ENCODE results near the gene DLGAP1.
"Not testable (repeated sequence)": the region's sequence is repeated elsewhere in the genome, so short reads cannot be mapped to it uniquely, and the experiment has no call there.

DLGAP1 gene

DNA sequence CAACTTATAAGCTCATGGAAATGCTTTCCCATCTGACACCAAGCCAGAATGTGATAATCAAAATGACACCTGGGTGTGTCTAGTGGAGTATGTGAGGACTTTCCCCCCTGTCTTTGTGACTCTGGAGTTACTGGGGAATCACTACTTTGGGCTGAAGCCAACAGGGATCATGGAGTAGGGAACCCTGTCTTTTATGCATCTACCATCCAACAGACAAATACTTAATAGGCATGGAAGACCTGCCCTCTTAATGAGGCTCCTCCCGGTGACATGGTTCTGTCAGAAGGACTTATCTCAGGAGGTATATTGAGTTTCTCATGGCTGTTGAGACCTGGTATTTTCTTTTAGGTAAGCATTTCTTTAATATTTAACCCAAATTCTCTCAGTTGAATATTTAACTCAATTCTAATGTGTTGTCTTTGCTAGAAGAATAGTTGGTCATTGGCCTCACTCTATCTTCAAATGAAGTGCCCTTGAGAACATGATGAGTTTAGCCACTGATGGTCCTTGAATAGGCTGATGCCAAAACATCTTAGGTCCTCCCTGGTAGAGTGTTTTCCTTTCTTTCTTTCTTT is 963.0 kb downstream of the DLGAP1 start:
- DNase-seq (ENCODE audit: low spot score), result no peak

DNA sequence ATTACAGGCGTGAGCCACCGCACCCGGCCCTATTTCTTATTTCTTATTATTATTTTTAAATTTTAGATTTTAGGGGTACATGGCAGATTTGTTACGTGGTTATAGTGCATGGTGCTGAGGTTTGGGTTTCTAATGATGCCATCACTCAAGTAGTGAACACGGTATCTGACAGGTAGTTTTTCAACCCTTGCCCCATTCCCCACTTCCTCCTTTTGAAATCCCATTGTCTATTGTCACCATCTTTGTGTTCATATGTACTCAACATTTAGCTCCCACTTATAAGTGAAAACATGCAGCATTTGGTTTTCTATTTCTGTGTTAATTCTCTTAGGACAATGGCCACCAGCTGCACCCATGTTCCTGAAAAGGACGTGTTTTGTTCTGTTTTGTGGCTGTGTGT is 965.6 kb downstream of the DLGAP1 start:
- no peak for DNase-seq (ENCODE audit: low spot score)

DNA sequence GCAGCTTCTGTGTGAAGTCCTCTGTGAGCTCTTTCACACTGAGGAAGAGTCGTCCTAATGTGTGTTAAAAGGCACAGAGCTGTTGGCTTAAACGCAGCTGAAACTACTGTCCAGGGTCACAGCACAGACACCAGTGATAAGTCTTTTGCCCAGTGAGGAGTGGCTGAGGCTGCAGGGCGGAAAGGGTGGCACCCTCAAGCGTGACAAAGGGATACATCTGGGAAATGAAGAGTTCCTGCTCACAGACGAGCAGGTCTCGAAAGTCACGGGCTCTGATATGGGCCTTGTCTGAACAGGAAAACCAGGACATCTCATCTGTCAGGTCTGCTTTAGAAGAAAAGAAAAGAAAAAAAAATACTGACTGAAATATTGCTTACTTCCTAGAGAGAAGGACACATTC is 968.6 kb downstream of the DLGAP1 start:
- no peak for DNase-seq (ENCODE audit: low spot score)

DNA sequence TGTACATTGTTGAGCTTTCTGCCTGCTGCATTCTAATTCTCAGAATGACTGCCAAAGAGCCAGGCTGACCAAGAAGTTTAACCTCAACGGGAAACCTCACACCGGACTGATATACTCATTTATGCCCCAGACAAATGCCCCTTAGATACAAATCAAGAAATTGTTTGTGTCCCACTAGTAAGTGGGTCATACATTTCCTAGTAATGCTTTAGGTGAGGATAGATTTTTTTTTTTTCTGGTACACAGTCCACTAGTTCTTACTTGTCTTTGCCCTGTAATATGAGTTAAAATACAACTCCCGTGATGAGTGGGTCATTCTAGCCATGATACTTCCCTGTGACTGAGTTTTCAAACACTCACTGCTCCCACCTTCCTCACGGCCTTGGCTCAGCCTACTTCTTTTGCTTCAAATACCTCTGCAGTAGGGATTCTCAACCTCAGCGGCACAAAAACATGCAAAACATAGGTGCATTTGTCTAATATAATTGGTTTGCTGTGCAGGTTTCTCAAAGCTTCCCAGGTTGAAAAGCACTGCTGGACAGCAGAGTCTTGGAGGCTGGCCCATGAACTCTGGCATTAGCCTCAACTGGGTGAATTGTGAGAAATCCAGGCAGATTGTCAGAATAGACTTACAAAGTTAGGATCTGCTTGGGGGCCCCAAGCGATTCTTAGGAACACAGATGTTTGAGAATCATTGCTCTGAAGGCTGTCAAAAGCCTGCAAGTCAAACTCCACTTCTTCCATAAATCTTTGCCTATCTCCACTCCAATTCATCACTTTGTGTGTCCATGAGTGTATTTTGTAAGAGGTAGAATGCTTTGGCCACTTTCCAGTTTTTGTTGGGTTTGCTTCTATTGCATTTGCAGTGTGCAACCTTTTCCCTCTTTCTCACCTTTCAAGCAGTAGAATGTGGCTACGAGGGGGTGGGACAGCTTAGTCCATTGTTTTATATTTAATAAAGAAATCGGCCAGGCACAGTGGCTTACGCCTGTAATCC is 969.7 kb downstream of the DLGAP1 start:
- DNase-seq (ENCODE audit: low spot score), result no peak

DNA sequence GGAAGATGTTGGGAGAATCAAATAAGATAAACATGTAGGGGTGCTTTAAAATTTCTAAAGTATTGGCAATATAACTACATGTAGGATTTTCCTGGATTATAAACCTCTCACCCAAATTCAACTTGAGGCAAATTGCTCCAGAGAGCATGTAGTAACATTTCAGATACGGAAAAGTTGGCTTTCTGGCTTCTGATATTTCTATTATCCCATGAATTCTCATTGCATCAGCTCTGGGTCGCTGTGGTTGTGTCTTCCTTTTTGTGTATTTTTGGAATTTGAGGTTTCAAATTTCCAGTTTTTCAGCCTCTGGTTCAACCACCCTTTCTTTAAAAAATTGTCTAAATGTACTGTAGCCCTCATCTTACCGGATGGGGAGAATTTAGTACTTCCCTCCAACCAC is 972.8 kb downstream of the DLGAP1 start:
- no peak for DNase-seq (ENCODE audit: low spot score)

DNA sequence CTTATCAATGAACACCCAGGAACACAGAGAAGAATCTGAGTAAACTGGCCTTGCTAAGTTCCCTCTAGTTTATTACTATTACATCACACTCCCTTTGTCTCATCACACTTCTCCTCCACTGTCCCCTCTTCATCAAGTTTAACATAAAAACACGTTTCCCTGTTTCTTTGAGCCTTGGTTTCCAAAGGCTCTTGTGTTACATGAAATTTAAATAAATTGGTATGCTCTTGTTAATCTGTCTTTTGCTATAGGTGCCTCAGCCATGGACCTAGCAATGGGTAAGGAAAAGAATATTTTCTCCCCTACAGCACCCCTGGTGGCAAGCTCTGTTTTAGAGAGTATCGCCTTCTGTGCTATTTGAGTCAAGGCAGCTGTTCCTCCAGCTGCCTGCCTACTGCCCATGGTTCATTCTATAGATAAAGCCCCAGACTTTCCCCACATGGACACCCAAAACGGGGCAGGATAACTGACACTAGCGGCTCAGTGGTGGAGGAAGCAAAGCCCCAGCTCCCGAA is 973.4 kb downstream of the DLGAP1 start:
- peak; percentile 75 for DNase-seq (ENCODE audit: low spot score)

DNA sequence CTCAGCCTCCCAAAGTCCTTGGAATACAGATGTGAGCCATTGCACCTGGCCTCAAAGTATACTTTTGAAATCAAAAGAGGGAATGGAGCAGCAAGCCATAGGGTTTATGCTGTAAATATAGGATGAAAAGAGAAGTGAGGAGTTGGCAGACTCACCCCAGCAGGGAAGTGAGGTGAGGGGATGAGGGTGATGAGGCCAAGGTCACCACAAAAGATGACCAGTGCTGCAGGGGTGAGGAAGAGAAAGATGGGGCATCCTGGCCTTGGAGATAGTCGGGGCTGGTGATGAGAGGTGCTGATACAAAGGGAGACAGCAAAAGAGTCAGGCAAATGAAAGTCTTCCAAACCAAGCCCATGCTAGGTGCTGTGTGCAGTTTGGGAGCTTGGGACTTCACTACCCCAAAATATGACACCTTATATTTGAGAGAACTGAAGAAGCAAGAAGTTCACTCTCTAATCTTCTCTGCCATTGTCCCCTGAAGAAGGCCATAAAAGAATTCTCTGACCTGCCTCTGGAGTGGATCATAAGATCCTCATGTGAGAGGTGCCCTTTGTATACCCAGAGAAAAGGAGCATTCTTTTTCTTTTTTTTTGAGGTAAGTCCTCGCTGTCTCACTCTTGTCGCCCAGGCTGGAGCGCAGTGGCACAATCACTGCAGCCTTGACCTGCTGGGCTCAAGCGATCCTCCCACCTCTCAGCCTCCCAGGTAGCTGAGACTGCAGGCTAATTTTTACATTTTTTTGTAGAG is 974.1 kb downstream of the DLGAP1 start:
- no peak for DNase-seq (ENCODE audit: low spot score)

DNA sequence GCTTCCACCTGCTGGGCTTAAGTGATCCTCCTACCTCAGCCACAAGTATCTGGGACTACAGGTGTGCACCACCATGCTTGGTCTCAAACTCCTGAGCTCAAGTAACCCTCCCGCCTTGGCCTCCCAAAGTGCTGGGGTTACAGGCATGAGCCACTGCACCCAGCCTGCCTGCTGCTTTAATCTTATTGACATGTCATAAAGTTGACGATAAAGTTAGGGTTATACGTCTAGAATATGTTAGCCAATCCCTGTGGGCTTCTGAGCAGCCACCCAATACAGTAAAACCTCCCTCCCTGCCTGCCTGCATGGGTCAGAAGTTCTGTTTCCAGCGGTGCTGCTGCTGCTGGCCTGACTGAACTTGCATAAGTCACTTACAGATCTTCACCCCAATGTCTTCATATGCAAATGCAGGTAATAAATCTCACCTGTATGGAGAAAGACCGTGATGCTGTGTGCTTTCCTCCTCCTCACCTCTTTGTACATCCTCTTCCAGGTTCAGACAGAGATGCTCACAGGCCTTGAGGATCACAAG is 975.1 kb downstream of the DLGAP1 start:
- DNase-seq (ENCODE audit: low spot score), result no peak

DNA sequence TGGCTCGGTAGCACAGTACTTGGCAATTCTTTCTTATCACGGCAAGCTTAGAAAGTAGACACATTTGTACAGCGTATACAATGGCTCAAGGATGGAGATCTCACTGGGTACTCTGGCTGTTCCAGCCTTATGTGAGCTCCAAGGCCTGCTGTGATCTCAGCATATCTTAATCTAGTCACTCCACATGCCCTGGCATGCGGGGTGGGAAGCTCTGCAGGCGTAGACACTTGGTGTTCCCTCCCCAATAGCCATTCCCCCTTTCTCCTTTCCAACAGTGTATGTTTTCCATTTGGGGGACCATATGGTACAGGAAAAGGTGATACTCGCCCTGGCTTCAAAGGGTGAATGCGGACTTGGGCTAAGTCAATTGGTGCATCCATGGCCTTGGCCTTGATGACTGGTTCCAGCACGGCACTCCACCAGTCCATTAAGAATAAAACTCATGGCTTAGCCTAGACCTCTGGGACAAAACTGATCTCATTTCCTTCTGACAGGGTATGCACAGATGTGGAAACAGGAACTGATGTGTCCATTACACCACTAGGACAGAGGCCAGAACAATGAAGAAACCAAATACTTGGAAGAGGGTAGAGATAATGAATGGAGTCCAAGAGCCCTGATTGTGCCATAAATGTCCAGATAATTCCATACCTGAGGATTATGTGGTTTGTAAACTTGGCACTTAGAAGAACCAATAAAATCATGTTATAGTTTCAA is 976.7 kb downstream of the DLGAP1 start:
- DNase-seq (ENCODE audit: low spot score), result no peak

DNA sequence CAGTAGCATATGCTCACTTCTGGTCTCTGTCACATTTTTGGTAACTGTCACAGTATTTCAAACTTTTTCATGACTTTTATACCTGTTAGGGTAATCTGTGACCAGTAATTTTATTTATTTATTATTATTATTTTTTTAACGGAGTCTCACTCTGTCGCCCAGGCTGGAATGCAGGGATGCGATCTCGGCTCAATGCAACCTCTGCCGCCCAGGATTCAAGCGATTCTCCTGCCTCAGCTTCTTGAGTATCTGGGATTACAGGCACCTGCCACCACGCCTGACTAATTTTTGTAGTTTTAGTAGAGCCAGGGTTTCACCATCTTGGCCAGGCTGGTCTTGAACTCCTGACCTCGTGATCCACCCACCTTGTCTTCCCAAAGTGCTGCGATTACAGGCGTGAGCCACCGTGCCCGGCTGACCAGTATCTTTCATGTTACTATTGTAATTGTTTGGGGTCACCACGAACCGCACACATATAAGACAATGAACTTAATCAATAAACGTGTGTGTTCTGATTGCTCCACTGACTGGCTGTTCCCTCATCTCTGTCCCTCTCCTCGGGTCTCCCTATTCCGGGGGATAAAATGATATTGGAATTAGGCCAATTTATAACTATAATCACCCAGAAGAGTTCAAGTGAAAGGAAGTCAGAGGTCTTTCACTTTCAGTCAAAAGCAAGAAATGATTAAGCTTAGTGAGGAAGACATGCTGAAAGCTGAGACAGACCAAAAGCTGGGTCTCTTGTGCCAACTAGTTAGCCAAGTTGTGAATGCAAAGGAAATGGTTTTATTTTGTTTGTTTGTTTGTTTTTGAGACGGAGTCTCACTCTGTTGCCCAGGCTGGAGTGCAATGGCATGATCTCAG is 982.2 kb downstream of the DLGAP1 start:
- DNase-seq (ENCODE audit: low spot score), result no peak

DNA sequence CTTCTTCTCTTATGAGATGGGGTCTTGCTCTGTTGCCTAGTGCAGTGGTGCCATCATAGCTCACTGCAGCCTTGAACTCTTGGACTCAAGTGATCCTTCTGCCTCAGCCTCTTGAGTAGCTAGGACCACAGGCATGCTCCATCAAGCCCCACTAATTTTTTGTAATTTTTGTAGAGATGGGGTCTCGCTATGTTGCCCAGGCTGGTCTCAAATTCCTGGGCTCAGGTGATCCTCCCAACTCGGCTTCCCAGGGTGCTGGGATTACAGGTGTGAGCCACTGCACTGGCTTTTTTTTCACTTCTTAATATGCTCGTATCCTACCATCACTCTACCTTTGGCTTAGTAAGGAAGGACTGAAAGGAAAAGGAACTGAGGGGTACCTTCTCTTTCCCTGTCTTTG is 983.0 kb downstream of the DLGAP1 start:
- not testable (repeated sequence) for DNase-seq (ENCODE audit: low spot score)

DNA sequence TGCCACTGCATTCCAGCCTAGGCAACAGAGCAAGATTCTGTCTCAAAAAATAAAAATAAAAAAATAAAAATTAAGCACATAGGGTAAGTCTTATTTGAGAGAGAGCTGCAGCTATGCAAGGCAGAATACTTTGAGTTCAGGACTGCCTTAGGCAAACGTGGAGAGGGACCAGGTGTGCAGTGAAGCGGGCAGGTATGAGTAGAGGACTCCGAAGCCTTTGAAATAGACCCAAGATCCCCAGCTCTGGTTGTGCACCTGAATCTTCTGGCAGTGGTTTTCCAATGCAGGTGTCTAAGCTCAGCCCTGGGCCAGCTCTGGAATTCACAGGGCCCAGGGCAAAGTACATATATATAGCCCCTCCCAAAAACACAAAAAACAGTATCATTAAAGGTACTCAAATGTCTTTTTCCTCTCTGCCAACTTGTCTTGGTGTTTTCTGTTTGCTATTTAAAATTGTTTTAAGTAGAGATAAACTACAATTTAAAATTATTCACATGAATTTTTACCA is 983.9 kb downstream of the DLGAP1 start:
- DNase-seq (ENCODE audit: low spot score), result no peak

DNA sequence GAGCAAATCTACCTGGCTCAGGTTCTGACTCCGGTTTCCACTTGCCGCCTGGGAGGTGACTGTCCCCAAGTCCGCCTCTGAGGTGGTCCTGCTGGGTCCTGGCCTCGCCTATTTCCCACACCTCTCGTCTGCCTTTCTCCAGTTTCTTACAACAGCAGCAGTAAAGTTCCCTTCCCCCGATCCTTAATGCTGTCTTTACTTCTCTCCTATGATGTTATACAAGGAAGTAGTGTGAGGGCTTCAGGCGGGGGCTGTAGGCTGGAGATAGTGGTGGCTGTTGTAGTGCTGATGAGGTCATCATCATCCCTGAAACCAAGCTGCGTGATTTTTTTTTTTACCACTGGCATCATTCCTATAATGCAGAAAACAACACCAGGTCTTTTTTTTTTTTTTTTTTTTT is 986.3 kb downstream of the DLGAP1 start:
- DNase-seq (ENCODE audit: low spot score), result no peak

DNA sequence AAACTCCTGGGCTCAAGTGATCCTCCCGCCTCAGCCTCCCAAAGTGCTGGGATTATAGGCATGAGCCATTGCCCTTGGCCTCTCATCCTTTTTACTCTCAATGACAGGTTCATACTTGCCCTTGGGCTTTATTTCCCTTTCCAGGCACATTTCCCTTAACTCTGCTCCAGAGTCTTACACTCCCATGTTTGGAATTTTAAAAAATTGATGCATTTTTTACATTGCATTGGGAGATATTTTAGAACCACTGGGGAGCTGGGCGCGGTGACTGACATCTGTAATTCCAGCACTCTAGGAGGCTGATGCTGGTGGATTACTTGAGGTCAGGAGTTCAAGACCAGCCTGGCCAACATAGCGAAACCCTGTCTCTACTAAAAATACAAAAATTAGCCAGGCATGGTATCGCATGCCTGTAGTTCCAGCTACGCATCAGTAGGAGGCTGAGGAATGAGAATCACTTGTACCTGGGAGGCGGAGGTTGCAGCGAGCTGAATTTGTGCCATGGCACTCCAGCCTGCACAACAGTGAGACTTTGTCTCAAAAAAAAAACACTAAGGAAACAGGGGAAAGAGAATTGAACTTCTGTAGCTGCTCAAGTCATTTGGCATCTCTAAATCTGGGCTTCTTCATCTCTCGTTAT is 986.9 kb downstream of the DLGAP1 start:
- no peak for DNase-seq (ENCODE audit: low spot score)

DNA sequence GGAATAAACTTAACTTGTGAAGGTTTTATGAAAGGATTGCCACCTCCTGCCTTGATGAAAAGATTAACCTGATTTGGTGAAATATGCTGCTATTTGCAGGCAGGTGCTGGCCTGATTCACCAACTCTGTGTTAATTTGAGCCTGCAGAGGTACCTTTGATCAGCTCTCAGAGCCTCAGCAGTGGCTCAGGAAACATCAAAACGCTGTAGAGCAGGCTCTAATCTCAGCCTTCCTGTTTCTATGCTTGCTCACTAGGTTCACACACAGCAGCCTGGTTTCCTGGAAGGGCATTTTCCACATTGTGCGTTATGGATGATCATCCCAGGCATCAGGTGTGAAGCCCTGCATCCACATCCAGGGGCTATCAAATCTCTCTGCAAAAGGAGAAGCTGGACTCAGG is 988.2 kb downstream of the DLGAP1 start:
- DNase-seq (ENCODE audit: low spot score), result no peak

DNA sequence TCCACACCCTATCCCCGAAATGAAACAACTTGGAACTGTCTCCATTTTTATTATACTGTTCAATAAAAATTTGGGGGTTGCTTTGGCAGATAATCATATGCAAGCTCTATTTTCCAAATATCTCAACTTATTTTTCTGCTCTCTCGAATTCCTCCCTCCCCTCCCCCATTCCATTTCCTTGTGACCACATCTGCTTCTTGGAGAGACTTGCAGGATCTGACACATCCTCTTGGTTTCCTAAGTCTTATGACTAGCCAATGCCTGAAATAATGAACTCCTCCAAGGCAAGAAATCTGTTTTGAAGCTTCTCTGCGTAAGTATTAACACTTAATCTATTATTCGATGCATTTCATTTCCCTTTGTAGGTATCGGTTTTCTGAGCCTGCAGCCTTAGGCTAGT is 989.1 kb downstream of the DLGAP1 start:
- DNase-seq (ENCODE audit: low spot score), result no peak

DNA sequence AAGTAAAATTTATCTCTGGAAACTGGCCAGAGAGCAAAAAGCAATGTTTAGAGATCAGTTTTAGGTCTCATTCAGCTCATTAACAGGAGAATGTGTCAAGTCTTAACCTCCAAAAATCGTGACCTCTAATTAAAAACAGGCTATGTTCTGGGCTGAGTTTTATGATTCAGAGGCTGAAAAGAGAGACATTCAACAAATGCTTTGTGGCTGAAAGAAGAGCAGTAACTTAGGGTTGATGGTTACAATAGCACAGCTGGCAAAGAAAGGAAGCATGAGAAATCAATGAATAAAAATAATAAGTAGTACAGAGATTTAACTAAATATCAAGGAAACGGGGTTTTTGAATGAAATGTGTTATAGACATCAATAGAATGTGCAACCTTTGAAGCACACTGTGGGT is 992.1 kb downstream of the DLGAP1 start:
- no peak for DNase-seq (ENCODE audit: low spot score)

DNA sequence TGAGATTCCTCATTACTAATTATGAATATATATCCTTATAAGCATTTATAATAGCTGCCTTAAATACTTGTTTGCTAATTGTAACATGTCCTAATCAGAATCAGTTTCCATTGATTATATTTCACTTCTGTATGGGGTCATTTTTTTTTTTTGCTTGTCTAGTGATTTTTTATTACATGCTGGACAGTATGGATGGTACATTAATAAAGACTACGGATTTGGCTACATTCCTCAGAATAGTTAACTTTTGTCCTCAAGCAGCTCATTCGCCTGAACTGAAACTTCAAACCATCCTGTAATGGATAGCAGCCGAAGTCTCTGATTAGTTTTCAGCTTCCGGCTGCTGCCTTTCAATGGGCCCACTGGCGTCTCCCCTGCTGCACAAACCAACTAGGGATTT is 993.4 kb downstream of the DLGAP1 start:
- no peak for DNase-seq (ENCODE audit: low spot score)

DNA sequence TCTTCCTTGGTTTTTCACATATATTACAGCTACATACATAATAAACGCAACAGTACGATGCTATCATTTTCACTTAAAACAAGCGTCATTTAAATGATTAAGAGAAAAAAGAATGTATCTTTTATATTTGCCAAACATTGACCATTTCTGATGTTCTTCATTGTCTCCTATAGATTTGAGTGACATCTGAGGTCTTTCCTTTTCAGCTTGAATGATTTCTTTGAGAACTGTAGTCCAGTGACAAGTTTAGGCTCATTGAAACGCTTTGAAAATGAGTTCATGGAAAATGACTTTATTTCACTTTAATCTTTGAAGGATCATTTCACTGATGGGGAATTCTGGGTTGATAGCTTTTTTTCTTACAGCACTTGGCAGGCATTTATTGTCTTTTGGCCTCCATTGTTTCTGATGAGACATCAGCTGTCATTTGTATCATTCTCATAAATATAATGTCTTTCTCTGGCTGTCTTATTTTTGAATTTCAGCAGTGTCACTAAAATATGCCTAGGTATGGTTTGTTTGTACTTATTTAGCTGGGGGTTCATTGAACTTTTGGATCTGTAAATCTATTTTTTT is 994.2 kb downstream of the DLGAP1 start:
- no peak for DNase-seq (ENCODE audit: low spot score)

All from iPS-NIHi11 (cell line).